Urothelium cell line (cell line): Measurements from ENCODE around the gene TCFL5.

ENCODE experiments used
- DNase-seq: peaks from one replicate; pipeline ENCODE4 v3.0.0; 2011; ENCODE audit warnings: low spot score, mixed read lengths
- FAIRE-seq: peaks from 2 replicates; lab custom pipeline; 2011; peaks lifted over from hg19 to GRCh38; lab: Jason Lieb, UNC

TCFL5 gene

GRCh38 chr20:62896526-62896925 lies 34.9 kb upstream of the TCFL5 start:
- FAIRE-seq (no peak), DNase-seq (no peak)

- no peak for FAIRE-seq
These were observed 33.9 kb upstream of the TCFL5 start for GRCh38 chr20:62895539-62895938.

GRCh38 chr20:62894261-62894660 lies 32.6 kb upstream of the TCFL5 start:
- DNase-seq = no peak
- FAIRE-seq = no peak

More at GRCh38 chr20:62895539-62895938, 33.9 kb upstream of the TCFL5 start:
- no peak for DNase-seq

- no peak for FAIRE-seq
These were observed 32.1 kb upstream of the TCFL5 start for GRCh38 chr20:62893700-62894099.

GRCh38 chr20:62892348-62893304 lies 31.0 kb upstream of the TCFL5 start:
- no peak for FAIRE-seq
- DNase-seq = no peak

More at GRCh38 chr20:62893700-62894099, 32.1 kb upstream of the TCFL5 start:
- DNase-seq = no peak

GRCh38 chr20:62891111-62891510 lies 29.5 kb upstream of the TCFL5 start:
- no peak for FAIRE-seq
- no peak for DNase-seq

- FAIRE-seq = no peak
These were observed 28.8 kb upstream of the TCFL5 start for GRCh38 chr20:62890444-62890843.

GRCh38 chr20:62889871-62890270 lies 28.2 kb upstream of the TCFL5 start:
- no peak for FAIRE-seq
- no peak for DNase-seq

More at GRCh38 chr20:62890444-62890843, 28.8 kb upstream of the TCFL5 start:
- no peak for DNase-seq

GRCh38 chr20:62889411-62889810 lies 27.8 kb upstream of the TCFL5 start:
- FAIRE-seq (no peak), DNase-seq (no peak)

- DNase-seq (no peak), FAIRE-seq (peak; percentile 72)
These were observed 27.3 kb upstream of the TCFL5 start for GRCh38 chr20:62888910-62889309.

- DNase-seq (no peak), FAIRE-seq (no peak)
These were observed 26.8 kb upstream of the TCFL5 start for GRCh38 chr20:62888406-62888805.

- FAIRE-seq (no peak), DNase-seq (no peak)
These were observed 26.2 kb upstream of the TCFL5 start for GRCh38 chr20:62887860-62888239.

GRCh38 chr20:62887152-62887859 lies 25.7 kb upstream of the TCFL5 start:
- DNase-seq (peak; percentile 87), FAIRE-seq (peak; percentile 30)

- FAIRE-seq (no peak), DNase-seq (no peak)
These were observed 25.1 kb upstream of the TCFL5 start for GRCh38 chr20:62886709-62887058.

GRCh38 chr20:62885896-62886708 lies 24.5 kb upstream of the TCFL5 start:
- FAIRE-seq = no peak
- DNase-seq = no peak

GRCh38 chr20:62885046-62885895 lies 23.6 kb upstream of the TCFL5 start:
- FAIRE-seq = no peak

GRCh38 chr20:62884556-62884955 lies 22.9 kb upstream of the TCFL5 start:
- DNase-seq (no peak), FAIRE-seq (peak; percentile 76)

More at GRCh38 chr20:62885046-62885895, 23.6 kb upstream of the TCFL5 start:
- no peak for DNase-seq

GRCh38 chr20:62882426-62882825 lies 20.8 kb upstream of the TCFL5 start:
- no peak for DNase-seq
- FAIRE-seq = no peak

GRCh38 chr20:62881662-62882395 lies 20.2 kb upstream of the TCFL5 start:
- DNase-seq = no peak
- no peak for FAIRE-seq
